GM23338 (cell line): ENCODE results near the gene RABL6. TPM values are rescaled to one million over a fixed set of nuclear protein-coding genes. Genes with fewer than 3 reads are reported as not detected.

Experiments used
- ATAC-seq: fragments of 200-7000 bp; cut with Tn5 transposase; 3 replicates; pipeline ENCODE4 v1.9.1; 2020
- DNase-seq: peaks from one replicate; pipeline ENCODE4 v3.0.0-alpha.2; 2015; ENCODE audit warnings: low spot score
- H2AFZ ChIP-seq: fragments of 200-600 bp; sonication (generic); 2 replicates; pipeline ENCODE4 v1.8.0; 2016; ENCODE audit warnings: antibody characterized with exemption, mild to moderate bottlenecking, moderate library complexity
- H3F3A ChIP-seq: fragments of 200-600 bp; sonication (generic); replicated peaks from 2 replicates; pipeline ENCODE4 v1.8.0; 2017; ENCODE audit warnings: antibody characterized with exemption, mixed run types, low read depth
- H3K27ac ChIP-seq: fragments of 200-600 bp; sonication (generic); 2 replicates; pipeline ENCODE4 v1.6.1; 2016; ENCODE audit warnings: low read depth
- H3K27me3 ChIP-seq: fragments of 200-600 bp; sonication (generic); 2 replicates; pipeline ENCODE4 v1.8.0; 2016; ENCODE audit warnings: mild to moderate bottlenecking, mixed run types, moderate library complexity; ENCODE audit not compliant: insufficient read depth
- H3K36me3 ChIP-seq: fragments of 200-600 bp; sonication (generic); 2 replicates; pipeline ENCODE4 v1.8.0; 2016; ENCODE audit warnings: mild to moderate bottlenecking; ENCODE audit not compliant: insufficient read depth
- H3K4me1 ChIP-seq: fragments of 200-600 bp; sonication (generic); 2 replicates; pipeline ENCODE4 v1.8.0; 2016; ENCODE audit warnings: mild to moderate bottlenecking, moderate library complexity; ENCODE audit not compliant: insufficient read depth
- H3K4me2 ChIP-seq: fragments of 200-600 bp; sonication (generic); 2 replicates; pipeline ENCODE4 v1.7.1; 2017; ENCODE audit warnings: mixed run types
- H3K4me3 ChIP-seq: fragments of 200-600 bp; sonication (generic); 2 replicates; pipeline ENCODE4 v1.6.1; 2016; ENCODE audit warnings: mixed run types
- H3K79me2 ChIP-seq: fragments of 200-600 bp; sonication (generic); replicated peaks from 2 replicates; pipeline ENCODE4 v1.8.0; 2017; ENCODE audit warnings: mild to moderate bottlenecking; ENCODE audit not compliant: insufficient read depth
- H3K9me2 ChIP-seq: fragments of 200-600 bp; sonication (generic); 2 replicates; pipeline ENCODE4 v1.8.0; 2017; ENCODE audit not compliant: insufficient read depth
- H4K20me1 ChIP-seq: fragments of 200-600 bp; sonication (generic); replicated peaks from 2 replicates; pipeline ENCODE4 v1.8.0; 2017; ENCODE audit warnings: mild to moderate bottlenecking; ENCODE audit not compliant: insufficient read depth
- H3K27ac Mint-ChIP-seq: 2 replicates; pipeline ENCODE4 v1.8.0; 2020; ENCODE audit warnings: inconsistent platforms, mild to moderate bottlenecking, moderate library complexity, mixed read lengths
- H3K27me3 Mint-ChIP-seq: 3 replicates; pipeline ENCODE4 v1.8.0; 2022; ENCODE audit warnings: low read depth, mild to moderate bottlenecking, moderate library complexity, mixed read lengths, inconsistent platforms; ENCODE audit not compliant: insufficient read depth, poor library complexity
- H3K36me3 Mint-ChIP-seq: 3 replicates; pipeline ENCODE4 v1.8.0; 2021; ENCODE audit warnings: low read depth, mild to moderate bottlenecking, inconsistent platforms, moderate library complexity, mixed read lengths
- H3K4me1 Mint-ChIP-seq: 3 replicates; pipeline ENCODE4 v1.8.0; 2020; ENCODE audit warnings: mild to moderate bottlenecking, inconsistent platforms, mixed read lengths
- H3K4me3 Mint-ChIP-seq: 3 replicates; pipeline ENCODE4 v1.8.0; 2021; ENCODE audit warnings: moderate library complexity, mild to moderate bottlenecking, inconsistent platforms, mixed read lengths
- H3K9me3 Mint-ChIP-seq: 3 replicates; pipeline ENCODE4 v1.8.0; 2020; ENCODE audit warnings: moderate library complexity, mild to moderate bottlenecking, inconsistent platforms, mixed read lengths
- CREB1 ChIP-seq: fragments of 250-450 bp; sonication (Bioruptor Pico); IDR thresholded peaks from 2 replicates; pipeline ENCODE4 v1.5.0; 2020; ENCODE audit warnings: low read depth, mild to moderate bottlenecking, moderate library complexity
- ETS1 ChIP-seq: IDR thresholded peaks from 2 replicates; pipeline ENCODE4 v1.6.1; 2016; ENCODE audit warnings: antibody characterized with exemption
- EZH2 ChIP-seq: fragments of 200-600 bp; sonication (generic); IDR thresholded peaks from one replicate; pipeline ENCODE4 v1.8.0; 2017; ENCODE audit warnings: antibody characterized with exemption, mild to moderate bottlenecking, low read depth; ENCODE audit not compliant: unreplicated experiment
- EZH2phosphoT487 ChIP-seq: fragments of 200-600 bp; sonication (generic); IDR thresholded peaks from one replicate; pipeline ENCODE4 v1.8.1; 2018; ENCODE audit warnings: antibody characterized with exemption; ENCODE audit not compliant: unreplicated experiment
- NANOG ChIP-seq: IDR thresholded peaks from 2 replicates; pipeline ENCODE4 v1.6.1; 2016; ENCODE audit warnings: antibody characterized with exemption, borderline replicate concordance
- STAT1 ChIP-seq: IDR thresholded peaks from one replicate; pipeline ENCODE4 v1.6.1; 2016; ENCODE audit warnings: antibody characterized with exemption; ENCODE audit not compliant: unreplicated experiment
- ZNF114 ChIP-seq: fragments of 250-450 bp; sonication (Bioruptor Pico); IDR thresholded peaks from 2 replicates; pipeline ENCODE4 v1.5.0; 2020; ENCODE audit warnings: mild to moderate bottlenecking, moderate library complexity
- polyA plus RNA-seq: library from polyadenylated mRNA; unstranded; fragments of >200 nt; fragmentation: Nextera tagmentation; extraction: Ambion mirVana; gene quantifications from 2 replicates; pipeline ENCODE4 v1.2.1, GENCODE V29; 2016
- total RNA-seq: library from RNA; depleted of rRNA; stranded (reverse); fragments of >200 nt; shearing (Covaris generic); gene quantifications from 2 replicates; pipeline ENCODE4 v1.2.3, GENCODE V29; 2014
- TF ChIP-seq, protein P1 (sequence below): fragments of 250-450 bp; sonication (Bioruptor Pico); IDR thresholded peaks from 2 replicates; pipeline ENCODE4 v1.5.0; 2020; ENCODE audit warnings: mild to moderate bottlenecking, moderate library complexity
- TF ChIP-seq, protein P2 (sequence below), 2 experiments: fragments of 200-600 bp in 1 of 2; sonication (generic) in 1 of 2; conservative IDR thresholded peaks; 2 replicates each; pipeline versions ENCODE4 v1.5.1 to v1.6.1; 2016 to 2017; ENCODE audit warnings: antibody characterized with exemption in 2 of 2, low read depth in 2 of 2, mild to moderate bottlenecking in 2 of 2, moderate library complexity in 1 of 2

The RABL6 gene
- total and polyA plus RNA-seq, 2 experiments from 2014 or later: 59.1 to 127 TPM

DNA sequence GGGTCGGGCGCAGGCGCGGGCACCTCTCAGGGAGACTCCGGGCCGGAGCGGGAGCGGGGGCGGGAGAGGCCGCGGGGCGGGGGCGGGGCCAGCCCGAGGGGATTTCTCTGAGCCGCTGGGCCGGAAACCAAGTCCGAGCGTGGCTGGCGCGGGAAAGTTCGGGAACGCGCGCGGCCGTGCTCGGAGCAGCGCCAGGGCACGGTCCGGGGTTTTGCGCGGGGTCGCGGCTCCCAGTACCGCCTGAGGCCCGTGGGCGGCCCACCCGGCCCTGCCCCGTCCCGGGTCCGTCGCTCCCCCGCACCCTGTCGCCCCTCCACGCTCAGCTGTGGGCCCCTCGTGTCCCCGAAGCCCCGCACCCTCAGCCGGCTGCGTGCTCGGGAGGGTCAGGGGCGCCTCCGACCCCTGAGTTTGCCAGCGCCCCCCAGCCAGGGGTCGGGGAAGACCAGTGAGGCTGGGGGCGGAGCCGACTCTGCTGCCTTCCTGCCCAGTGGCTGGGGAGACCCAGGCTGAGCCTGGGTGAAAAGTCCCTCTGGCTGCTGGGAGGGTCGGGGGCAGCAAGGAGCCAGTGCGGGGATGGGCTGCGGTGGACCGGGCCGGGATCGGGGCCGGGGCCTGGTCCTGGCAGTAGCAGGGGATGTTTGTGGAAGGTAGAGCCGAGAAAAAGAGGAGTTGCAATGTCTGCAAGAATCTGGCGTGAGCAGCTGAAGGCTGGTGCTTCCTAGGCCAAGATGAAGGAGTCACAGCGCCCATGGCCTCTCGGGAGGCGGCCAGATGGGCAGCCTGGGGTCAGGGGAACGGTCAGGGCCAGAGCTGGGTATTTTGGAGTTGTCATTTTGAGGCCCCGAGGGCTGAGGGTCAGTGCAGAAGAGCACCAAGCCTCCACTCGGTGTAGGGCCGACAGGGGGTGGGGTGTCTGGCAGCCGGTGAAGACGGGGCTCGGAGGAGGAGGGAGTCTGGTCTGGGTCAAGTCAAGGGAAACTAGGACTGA is 79.2 kb downstream of the RABL6 start (continued):
- TF ChIP-seq NANOG (no peak), ETS1 (no peak), EZH2phosphoT487 (no peak), EZH2 (no peak)

DNA sequence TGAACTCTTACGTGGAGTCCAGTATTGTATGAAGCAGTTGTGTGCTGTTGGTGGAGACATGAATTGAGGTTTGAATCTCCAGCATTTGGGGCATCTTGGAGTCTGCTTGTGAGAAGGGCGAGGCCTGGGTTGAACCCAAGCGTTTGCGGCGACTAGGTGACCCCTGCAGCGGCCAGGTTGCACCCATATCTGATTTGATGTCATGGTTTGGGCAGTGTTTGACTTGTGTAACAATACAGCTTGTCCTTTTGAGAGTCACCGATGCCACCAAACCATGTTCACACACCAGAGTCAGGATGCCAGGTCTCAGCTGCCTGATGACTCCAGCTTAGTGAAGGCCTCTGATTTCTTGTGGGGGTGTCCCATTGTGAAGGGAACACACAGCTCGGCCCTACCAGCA is 80.7 kb downstream of the RABL6 start:
- no peaks in the 10 kb centered on the region for H3K9me2 ChIP-seq
- DNase-seq (no peak), ATAC-seq (no peak)
- H3K27ac ChIP-seq: no peak overlapping the region
- peaks cover 7% of the 10 kb centered on the region; the same call in 2 of the 3 replicates for H3K4me1 Mint-ChIP-seq
- H4K20me1 ChIP-seq: peaks cover 47% of the 10 kb centered on the region
- H3K27ac Mint-ChIP-seq: no peak overlapping the region
- no peak overlapping the region for H3K4me3 Mint-ChIP-seq
- peaks cover 17% of the 10 kb centered on the region for H3K27me3 Mint-ChIP-seq
- no peak overlapping the region for H3K4me3 ChIP-seq
- peaks cover 2% of the 10 kb centered on the region; the same call in 1 of the 3 replicates for H3K36me3 Mint-ChIP-seq
- no peak overlapping the region for H3K4me2 ChIP-seq
- no peak overlapping the region for H2AFZ ChIP-seq
- H3F3A ChIP-seq: no peaks in the 10 kb centered on the region
- H3K27me3 ChIP-seq: no peaks in the 10 kb centered on the region
- peaks cover 66% of the 10 kb centered on the region for H3K79me2 ChIP-seq
- no peaks in the 10 kb centered on the region for H3K9me3 Mint-ChIP-seq
- peaks cover 7% of the 10 kb centered on the region for H3K4me1 ChIP-seq
- no peaks in the 10 kb centered on the region for H3K36me3 ChIP-seq
- TF ChIP-seq STAT1 (no peak), ZNF114 (CRISPR knock-in tag) (no peak), EZH2 (no peak), CREB1 (CRISPR knock-in tag) (no peak), ETS1 (no peak)
- TF ChIP-seq, protein P1, sequence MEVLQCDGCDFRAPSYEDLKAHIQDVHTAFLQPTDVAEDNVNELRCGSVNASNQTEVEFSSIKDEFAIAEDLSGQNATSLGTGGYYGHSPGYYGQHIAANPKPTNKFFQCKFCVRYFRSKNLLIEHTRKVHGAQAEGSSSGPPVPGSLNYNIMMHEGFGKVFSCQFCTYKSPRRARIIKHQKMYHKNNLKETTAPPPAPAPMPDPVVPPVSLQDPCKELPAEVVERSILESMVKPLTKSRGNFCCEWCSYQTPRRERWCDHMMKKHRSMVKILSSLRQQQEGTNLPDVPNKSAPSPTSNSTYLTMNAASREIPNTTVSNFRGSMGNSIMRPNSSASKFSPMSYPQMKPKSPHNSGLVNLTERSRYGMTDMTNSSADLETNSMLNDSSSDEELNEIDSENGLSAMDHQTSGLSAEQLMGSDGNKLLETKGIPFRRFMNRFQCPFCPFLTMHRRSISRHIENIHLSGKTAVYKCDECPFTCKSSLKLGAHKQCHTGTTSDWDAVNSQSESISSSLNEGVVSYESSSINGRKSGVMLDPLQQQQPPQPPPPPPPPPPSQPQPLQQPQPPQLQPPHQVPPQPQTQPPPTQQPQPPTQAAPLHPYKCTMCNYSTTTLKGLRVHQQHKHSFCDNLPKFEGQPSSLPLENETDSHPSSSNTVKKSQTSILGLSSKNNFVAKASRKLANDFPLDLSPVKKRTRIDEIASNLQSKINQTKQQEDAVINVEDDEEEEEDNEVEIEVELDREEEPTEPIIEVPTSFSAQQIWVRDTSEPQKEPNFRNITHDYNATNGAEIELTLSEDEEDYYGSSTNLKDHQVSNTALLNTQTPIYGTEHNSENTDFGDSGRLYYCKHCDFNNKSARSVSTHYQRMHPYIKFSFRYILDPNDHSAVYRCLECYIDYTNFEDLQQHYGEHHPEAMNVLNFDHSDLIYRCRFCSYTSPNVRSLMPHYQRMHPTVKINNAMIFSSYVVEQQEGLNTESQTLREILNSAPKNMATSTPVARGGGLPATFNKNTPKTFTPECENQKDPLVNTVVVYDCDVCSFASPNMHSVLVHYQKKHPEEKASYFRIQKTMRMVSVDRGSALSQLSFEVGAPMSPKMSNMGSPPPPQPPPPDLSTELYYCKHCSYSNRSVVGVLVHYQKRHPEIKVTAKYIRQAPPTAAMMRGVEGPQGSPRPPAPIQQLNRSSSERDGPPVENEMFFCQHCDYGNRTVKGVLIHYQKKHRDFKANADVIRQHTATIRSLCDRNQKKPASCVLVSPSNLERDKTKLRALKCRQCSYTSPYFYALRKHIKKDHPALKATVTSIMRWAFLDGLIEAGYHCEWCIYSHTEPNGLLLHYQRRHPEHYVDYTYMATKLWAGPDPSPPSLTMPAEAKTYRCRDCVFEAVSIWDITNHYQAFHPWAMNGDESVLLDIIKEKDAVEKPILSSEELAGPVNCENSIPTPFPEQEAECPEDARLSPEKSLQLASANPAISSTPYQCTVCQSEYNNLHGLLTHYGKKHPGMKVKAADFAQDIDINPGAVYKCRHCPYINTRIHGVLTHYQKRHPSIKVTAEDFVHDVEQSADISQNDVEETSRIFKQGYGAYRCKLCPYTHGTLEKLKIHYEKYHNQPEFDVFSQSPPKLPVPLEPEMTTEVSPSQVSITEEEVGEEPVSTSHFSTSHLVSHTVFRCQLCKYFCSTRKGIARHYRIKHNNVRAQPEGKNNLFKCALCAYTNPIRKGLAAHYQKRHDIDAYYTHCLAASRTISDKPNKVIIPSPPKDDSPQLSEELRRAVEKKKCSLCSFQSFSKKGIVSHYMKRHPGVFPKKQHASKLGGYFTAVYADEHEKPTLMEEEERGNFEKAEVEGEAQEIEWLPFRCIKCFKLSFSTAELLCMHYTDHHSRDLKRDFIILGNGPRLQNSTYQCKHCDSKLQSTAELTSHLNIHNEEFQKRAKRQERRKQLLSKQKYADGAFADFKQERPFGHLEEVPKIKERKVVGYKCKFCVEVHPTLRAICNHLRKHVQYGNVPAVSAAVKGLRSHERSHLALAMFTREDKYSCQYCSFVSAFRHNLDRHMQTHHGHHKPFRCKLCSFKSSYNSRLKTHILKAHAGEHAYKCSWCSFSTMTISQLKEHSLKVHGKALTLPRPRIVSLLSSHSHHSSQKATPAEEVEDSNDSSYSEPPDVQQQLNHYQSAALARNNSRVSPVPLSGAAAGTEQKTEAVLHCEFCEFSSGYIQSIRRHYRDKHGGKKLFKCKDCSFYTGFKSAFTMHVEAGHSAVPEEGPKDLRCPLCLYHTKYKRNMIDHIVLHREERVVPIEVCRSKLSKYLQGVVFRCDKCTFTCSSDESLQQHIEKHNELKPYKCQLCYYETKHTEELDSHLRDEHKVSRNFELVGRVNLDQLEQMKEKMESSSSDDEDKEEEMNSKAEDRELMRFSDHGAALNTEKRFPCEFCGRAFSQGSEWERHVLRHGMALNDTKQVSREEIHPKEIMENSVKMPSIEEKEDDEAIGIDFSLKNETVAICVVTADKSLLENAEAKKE (CRISPR knock-in tag): no peak
- TF ChIP-seq, protein P2, sequence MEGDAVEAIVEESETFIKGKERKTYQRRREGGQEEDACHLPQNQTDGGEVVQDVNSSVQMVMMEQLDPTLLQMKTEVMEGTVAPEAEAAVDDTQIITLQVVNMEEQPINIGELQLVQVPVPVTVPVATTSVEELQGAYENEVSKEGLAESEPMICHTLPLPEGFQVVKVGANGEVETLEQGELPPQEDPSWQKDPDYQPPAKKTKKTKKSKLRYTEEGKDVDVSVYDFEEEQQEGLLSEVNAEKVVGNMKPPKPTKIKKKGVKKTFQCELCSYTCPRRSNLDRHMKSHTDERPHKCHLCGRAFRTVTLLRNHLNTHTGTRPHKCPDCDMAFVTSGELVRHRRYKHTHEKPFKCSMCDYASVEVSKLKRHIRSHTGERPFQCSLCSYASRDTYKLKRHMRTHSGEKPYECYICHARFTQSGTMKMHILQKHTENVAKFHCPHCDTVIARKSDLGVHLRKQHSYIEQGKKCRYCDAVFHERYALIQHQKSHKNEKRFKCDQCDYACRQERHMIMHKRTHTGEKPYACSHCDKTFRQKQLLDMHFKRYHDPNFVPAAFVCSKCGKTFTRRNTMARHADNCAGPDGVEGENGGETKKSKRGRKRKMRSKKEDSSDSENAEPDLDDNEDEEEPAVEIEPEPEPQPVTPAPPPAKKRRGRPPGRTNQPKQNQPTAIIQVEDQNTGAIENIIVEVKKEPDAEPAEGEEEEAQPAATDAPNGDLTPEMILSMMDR (conservative IDR thresholded peaks at IDR 0.05; ENCODE audit: low read depth in 2 of 2): no peak
